ENCODE measurements around the gene REV1.

DNA sequence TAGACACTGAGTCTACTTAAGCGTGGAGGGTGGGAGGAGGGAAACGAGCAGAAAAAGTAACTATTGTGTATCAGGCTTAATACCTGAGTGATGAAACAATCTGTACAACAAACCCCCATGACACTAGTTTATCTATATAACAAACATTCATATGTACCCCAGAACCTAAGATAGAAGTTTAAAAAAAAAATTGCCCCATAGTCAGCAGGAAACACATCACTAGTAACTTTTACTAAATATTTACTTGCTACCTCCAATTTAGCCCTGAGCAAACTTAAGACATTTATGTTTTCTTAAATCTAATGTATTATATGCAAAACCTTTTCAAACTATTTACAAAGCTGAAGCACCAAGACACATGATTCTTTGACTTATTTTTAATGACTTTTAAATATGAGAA is 5.6 kb downstream of the REV1 start:
- TF ChIP-seq TAF1 (IDR thresholded peaks at IDR 0.05; ENCODE audit: borderline replicate concordance, insufficient read depth, low read length) (no peak), REST (IDR thresholded peaks at IDR 0.05; ENCODE audit: insufficient read depth in 1 of 2, low read depth in 2 of 2, low read length in 2 of 2) (no peak)
